Measurements from ENCODE around the gene RNH1. TPM values are rescaled to one million over a fixed set of nuclear protein-coding genes. Genes with fewer than 3 reads are reported as not detected.
"Not testable (repeated sequence)": the region's sequence is repeated elsewhere in the genome, so short reads cannot be mapped to it uniquely, and the experiment has no call there.

The RNH1 gene
- total RNA-seq, 3 donors from 2014 or later = 159 to 172 (median 160) TPM

DNA sequence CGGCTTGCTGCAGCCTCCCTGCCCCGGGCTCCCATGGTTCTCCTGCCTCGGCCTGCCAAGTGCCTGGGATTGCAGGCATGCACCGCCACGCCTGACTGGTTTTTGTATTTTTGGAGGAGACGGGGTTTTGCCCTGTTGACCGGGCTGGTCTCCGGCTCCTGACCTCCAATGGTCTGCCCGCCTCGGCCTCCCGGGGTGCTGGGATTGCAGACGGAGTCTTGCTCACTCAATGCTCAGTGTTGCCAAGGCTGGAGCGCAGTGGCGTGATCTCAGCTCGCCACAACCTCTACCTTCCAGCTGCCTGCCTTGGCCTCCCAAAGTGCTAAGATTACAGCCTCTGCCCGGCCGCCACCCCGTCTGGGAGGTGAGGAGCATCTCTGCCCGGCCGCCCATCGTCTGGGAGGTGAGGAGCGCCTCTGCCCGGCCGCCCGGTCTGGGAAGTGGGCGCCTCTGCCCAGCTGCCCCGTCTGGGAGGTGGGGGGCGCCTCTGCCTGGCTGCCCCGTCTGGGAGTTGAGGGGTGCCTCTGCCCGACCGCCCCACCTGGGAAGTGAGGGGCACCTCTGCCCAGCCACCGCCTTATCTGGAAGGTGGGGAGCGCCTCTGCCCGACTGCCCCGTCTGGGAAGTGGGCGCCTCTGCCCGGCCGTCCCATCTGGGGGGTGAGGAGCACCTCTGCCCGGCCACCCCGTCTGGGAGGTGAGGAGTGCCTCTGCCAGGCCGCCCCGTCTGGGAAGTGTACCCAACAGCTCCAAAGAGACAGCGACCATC, 10.1 kb upstream of the RNH1 start:
- H3K27me3 Mint-ChIP-seq (ENCODE audit: low read depth); DNase-seq; H3K4me3 Mint-ChIP-seq; ATAC-seq; H3K4me1 Mint-ChIP-seq (ENCODE audit: low read depth); H3K9me3 Mint-ChIP-seq: not testable (repeated sequence)
- H3K36me3 Mint-ChIP-seq (ENCODE audit: insufficient read depth) = peaks cover 15% of the 10 kb centered on the region

DNA sequence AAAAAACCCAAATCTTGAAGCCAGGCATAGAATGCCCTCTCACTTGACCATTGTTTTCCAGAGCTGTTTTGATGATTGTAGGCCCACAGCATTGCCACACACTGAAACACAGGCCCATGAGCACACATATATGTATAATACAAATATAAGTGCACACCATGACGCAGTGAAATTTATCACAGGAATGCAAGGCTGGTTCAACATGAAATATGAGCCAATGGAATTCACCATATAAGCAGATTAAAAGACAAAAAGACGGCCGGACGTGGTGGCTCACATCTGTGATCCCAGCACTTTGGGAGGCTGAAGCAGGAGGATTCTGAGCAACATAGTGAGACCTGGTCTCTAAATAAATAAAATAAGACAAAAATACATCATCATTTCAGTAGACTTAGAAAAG, 9.4 kb upstream of the RNH1 start:
- no peak for DNase-seq
- no peak overlapping the region for H3K4me3 Mint-ChIP-seq
- peaks cover 3% of the 10 kb centered on the region for H3K4me1 Mint-ChIP-seq (ENCODE audit: low read depth)
- H3K36me3 Mint-ChIP-seq (ENCODE audit: insufficient read depth) = peaks cover 18% of the 10 kb centered on the region
- no peak for ATAC-seq
- H3K9me3 Mint-ChIP-seq = peaks cover 7% of the 10 kb centered on the region
- no peaks in the 10 kb centered on the region for H3K27me3 Mint-ChIP-seq (ENCODE audit: low read depth)

GRCh38 chr11:515131-515530, 8.1 kb upstream of the RNH1 start:
- DNase-seq (no peak), ATAC-seq (no peak)
- H3K27me3 Mint-ChIP-seq (ENCODE audit: low read depth) = no peaks in the 10 kb centered on the region
- peaks cover 3% of the 10 kb centered on the region for H3K4me1 Mint-ChIP-seq (ENCODE audit: low read depth)
- H3K36me3 Mint-ChIP-seq (ENCODE audit: insufficient read depth) = peaks cover 20% of the 10 kb centered on the region
- no peak overlapping the region for H3K4me3 Mint-ChIP-seq
- H3K9me3 Mint-ChIP-seq = peaks cover 7% of the 10 kb centered on the region

DNA sequence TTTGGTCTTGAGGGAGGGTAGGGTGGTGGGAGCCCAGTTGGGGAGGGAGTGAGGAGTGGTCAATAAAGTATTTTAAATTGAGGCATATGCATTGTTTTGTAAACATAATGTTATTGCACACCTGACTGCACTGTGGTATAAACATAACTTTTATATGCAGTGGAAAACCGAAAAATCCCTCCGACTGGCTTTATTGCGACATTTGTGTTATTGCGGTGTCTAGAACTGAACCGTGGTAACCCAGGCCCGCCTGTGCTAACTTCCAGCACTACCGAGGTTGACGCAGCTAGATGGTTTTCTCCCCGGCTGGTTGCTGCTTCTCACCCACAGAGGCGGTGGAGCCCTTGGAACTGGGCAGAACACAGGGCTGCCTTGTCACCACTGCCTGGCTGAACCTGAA, 7.6 kb upstream of the RNH1 start:
- peaks cover 5% of the 10 kb centered on the region for H3K4me1 Mint-ChIP-seq (ENCODE audit: low read depth)
- no peaks in the 10 kb centered on the region for H3K27me3 Mint-ChIP-seq (ENCODE audit: low read depth)
- DNase-seq (no peak), ATAC-seq (no peak)
- H3K9me3 Mint-ChIP-seq = peaks cover 7% of the 10 kb centered on the region
- peaks cover 24% of the 10 kb centered on the region for H3K36me3 Mint-ChIP-seq (ENCODE audit: insufficient read depth)
- no peak overlapping the region for H3K4me3 Mint-ChIP-seq

GRCh38 chr11:512761-513595, 5.9 kb upstream of the RNH1 start:
- ATAC-seq = no peak
- Mint-ChIP-seq H3K36me3 (ENCODE audit: insufficient read depth) (peaks cover 24% of the 10 kb centered on the region), H3K9me3 (peaks cover 7% of the 10 kb centered on the region), H3K27me3 (ENCODE audit: low read depth) (no peaks in the 10 kb centered on the region), H3K4me1 (ENCODE audit: low read depth) (peaks cover 4% of the 10 kb centered on the region), H3K4me3 (no peak overlapping the region)
- no peak for DNase-seq

DNA sequence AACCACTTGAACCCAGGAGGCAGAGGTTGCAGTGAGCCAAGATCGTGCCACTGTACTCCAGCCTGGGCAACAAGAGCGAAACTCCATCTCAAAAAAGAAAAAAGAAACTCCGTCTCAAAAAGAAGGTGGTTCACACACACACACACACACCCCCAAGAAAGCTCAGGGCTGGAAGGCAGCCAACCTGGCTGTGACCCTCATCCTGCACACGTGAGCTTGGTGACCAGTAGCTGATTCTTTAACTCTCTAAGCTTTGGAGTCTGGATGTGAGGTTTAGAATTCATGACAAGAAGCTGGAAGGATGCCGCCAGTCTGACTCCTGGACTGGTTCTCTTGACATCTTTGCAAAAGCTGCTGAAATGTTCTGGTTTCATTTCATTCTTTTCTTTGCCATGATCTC, 1.9 kb upstream of the RNH1 start:
- H3K36me3 Mint-ChIP-seq (ENCODE audit: insufficient read depth) = peaks cover 18% of the 10 kb centered on the region
- H3K27me3 Mint-ChIP-seq (ENCODE audit: low read depth) = no peaks in the 10 kb centered on the region
- DNase-seq (no peak), ATAC-seq (no peak)
- peak overlapping the region; percentile 4 for H3K4me3 Mint-ChIP-seq
- peaks cover 18% of the 10 kb centered on the region for H3K4me1 Mint-ChIP-seq (ENCODE audit: low read depth)
- H3K9me3 Mint-ChIP-seq = no peaks in the 10 kb centered on the region

- ATAC-seq = no peak
- DNase-seq = no peak
- H3K36me3 Mint-ChIP-seq (ENCODE audit: insufficient read depth) = peaks cover 18% of the 10 kb centered on the region
- H3K4me3 Mint-ChIP-seq = peak overlapping the region; percentile 94
- peaks cover 24% of the 10 kb centered on the region for H3K4me1 Mint-ChIP-seq (ENCODE audit: low read depth)
- no peaks in the 10 kb centered on the region for H3K9me3 Mint-ChIP-seq
- H3K27me3 Mint-ChIP-seq (ENCODE audit: low read depth) = no peaks in the 10 kb centered on the region
These were observed 879 bp upstream of the RNH1 start for GRCh38 chr11:507727-508515.

DNA sequence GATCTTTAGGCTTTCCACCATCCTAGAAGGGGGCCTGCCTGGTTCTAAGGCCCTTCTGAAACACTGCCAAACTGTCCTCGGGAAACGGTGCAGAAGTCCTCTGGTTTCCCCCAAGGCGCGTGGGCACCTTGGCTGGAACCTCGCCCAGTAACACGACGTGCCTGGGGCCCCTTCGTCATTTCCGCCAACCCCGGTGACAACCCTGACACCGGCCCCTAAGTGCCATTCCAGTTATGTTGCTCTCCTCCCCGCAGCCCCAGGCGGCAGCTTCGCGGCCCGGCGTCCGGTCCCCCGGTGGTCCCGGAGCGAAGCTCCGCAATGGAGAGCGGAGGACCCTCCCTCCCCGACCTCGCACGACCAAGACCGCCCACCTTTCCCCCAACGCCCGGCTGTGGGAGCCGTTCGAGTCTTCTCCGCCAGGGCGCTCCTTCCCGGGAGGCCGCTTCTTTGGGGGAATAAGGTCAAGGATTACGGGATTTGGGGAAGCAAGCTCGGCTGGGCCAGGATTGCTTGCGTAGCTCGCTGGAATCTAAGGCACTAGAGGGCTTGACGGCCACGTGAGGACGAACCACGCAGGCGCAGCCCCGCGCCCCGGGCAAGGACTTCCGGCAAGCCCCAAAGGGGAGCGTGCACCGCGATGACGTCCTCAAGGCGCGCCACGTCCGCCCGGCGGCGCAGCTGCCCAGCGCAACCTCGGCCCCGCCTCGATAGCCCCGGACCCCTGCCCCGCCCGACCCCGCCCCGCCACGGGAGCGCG, 626 bp downstream of the RNH1 start:
- ATAC-seq (peak; percentile 78 to 81), DNase-seq (peak; percentile 97)
- H3K36me3 Mint-ChIP-seq (ENCODE audit: insufficient read depth) = peaks cover 10% of the 10 kb centered on the region
- peaks cover 26% of the 10 kb centered on the region for H3K4me1 Mint-ChIP-seq (ENCODE audit: low read depth)
- peak overlapping the region; percentile 94 for H3K4me3 Mint-ChIP-seq
- no peaks in the 10 kb centered on the region for H3K27me3 Mint-ChIP-seq (ENCODE audit: low read depth)
- H3K9me3 Mint-ChIP-seq = no peaks in the 10 kb centered on the region

- no peak for ATAC-seq
- H3K9me3 Mint-ChIP-seq = no peaks in the 10 kb centered on the region
- H3K4me3 Mint-ChIP-seq = peak overlapping the region; percentile 94
- H3K27me3 Mint-ChIP-seq (ENCODE audit: low read depth) = no peaks in the 10 kb centered on the region
- peaks cover 13% of the 10 kb centered on the region for H3K36me3 Mint-ChIP-seq (ENCODE audit: insufficient read depth)
- no peak for DNase-seq
- H3K4me1 Mint-ChIP-seq (ENCODE audit: low read depth) = peaks cover 25% of the 10 kb centered on the region
These were observed 2.1 kb downstream of the RNH1 start for GRCh38 chr11:504994-505344.

- Mint-ChIP-seq H3K27me3 (ENCODE audit: low read depth) (no peaks in the 10 kb centered on the region), H3K9me3 (no peaks in the 10 kb centered on the region), H3K4me3 (peak overlapping the region; percentile 94), H3K36me3 (ENCODE audit: insufficient read depth) (peaks cover 10% of the 10 kb centered on the region), H3K4me1 (ENCODE audit: low read depth) (peaks cover 24% of the 10 kb centered on the region)
- ATAC-seq (no peak), DNase-seq (no peak)
These were observed 2.7 kb downstream of the RNH1 start for GRCh38 chr11:504053-504993.

- DNase-seq = no peak
- H3K9me3 Mint-ChIP-seq = no peaks in the 10 kb centered on the region
- no peak for ATAC-seq
- no peaks in the 10 kb centered on the region for H3K27me3 Mint-ChIP-seq (ENCODE audit: low read depth)
- peaks cover 11% of the 10 kb centered on the region for H3K36me3 Mint-ChIP-seq (ENCODE audit: insufficient read depth)
- peak overlapping the region; percentile 45 for H3K4me3 Mint-ChIP-seq
- peaks cover 24% of the 10 kb centered on the region for H3K4me1 Mint-ChIP-seq (ENCODE audit: low read depth)
These were observed 3.7 kb downstream of the RNH1 start for GRCh38 chr11:503179-503981.

DNA sequence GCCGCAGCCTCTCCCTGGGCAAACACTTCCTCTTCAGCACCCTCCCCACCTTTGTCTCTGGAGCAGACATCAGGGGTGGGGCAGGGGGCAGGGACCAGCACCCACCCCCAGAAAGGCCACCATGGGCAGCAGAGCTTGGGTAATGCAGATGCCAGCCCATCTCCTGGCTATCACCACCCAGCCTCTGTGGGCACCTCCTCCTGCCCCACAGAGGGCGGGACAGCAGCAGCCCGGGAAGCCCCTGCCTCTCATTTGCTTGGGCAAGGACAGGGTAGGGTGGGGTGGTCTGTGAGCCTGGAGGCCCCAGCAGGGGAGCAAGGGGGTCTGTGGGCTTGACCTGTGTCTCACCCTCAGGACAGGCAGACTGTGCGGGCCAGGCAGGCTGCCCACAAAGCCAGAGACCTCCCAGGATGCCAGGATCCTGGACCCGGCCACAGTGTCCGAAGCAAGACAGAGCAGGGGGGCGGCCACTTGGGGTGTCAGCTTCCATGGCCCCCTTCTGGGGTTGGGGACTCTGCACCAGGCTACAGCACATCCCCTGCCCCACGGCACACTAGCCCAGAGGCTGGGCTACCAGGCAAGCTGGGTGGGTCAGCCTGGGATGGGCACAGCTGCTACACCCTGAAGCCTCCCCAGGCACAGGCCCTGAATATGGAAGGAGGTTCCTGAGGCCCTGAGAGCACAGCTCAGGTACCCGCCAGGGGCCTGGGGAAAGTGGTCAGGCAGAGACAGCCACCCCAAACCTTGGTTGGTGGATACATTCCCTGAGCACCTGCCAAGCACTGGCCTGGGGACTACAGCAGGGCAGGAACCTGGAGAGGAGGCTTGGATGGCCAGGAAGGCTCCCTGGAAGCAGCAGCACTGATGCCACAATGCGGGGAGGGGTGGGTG, 4.5 kb downstream of the RNH1 start:
- ATAC-seq (no peak), DNase-seq (no peak)
- H3K9me3 Mint-ChIP-seq = no peaks in the 10 kb centered on the region
- no peaks in the 10 kb centered on the region for H3K27me3 Mint-ChIP-seq (ENCODE audit: low read depth)
- peaks cover 22% of the 10 kb centered on the region for H3K4me1 Mint-ChIP-seq (ENCODE audit: low read depth)
- H3K36me3 Mint-ChIP-seq (ENCODE audit: insufficient read depth) = peaks cover 17% of the 10 kb centered on the region
- H3K4me3 Mint-ChIP-seq = no peak overlapping the region
